ENCODE data around the gene RAB37.

DNA sequence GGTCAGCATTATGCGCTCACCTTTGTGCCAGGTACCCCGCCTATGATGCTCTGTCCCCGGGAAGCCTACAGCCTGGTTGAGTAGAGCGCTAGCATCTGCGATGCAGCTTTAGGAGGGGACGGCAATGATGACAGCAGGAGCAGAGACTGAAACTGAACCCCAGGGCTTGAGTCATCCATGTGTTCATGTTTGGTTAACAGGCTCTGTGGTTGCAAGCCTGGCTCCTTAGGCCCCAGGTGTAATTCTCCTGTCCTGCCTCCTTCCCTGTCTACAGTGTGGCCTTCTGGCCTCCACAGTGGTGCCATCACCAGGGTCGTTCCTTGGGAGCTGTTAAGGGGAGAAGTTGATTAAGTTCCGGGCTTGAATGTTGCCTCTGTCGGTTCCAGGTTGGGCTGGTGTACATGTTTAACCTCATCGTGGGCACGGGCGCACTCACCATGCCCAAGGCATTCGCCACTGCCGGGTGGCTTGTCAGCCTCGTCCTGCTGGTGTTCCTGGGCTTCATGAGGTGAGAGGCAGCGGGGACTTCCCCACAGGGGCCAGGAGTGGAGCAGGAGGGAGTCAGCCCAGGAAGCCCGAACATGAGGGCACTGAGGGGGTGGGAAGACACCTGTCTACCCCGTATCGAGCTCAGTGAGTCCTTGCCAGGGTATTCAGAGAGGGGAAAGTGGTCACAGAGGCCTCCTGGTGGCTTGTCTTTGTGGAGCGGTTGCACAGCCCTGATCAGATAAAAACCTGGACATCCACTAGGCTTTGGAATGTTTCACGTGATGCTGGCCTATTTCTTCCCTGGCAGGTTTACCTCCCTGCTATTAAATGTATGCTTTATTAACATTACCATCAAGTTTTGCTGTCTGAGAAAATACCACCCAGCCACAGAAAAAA, 48.3 kb downstream of the RAB37 start:
- TF ChIP-seq GATA3 (IDR thresholded peaks at IDR 0.05; ENCODE audit: low read depth, low read length): no peak
- peak; percentile 20; the same call in 1 of the 2 replicates for TF ChIP-seq GATA2 (IDR thresholded peaks at IDR 0.05; ENCODE audit: low read depth, low read length)

Data from SH-SY5Y (cell line).